Mucosa of rectum (tissue), 2 donors: ENCODE results near the gene CGA.

Experiments used
- H3K27ac ChIP-seq, 2 donors: one replicate each; pipeline ENCODE4 v1.7.0; 2013; ENCODE audit warnings: inconsistent platforms in 2 of 2, low read depth in 2 of 2, low read length in 2 of 2
- H3K27me3 ChIP-seq, 2 donors: one replicate each; pipeline ENCODE4 v1.7.0; 2013; ENCODE audit warnings: low read length in 2 of 2; ENCODE audit not compliant: control insufficient read depth in 2 of 2, insufficient read depth in 2 of 2
- H3K36me3 ChIP-seq, 2 donors: one replicate each; pipeline ENCODE4 v1.7.0; 2013; ENCODE audit warnings: low read length in 2 of 2; ENCODE audit not compliant: control insufficient read depth in 2 of 2, insufficient read depth in 2 of 2
- H3K4me1 ChIP-seq, 2 donors: one replicate each; pipeline ENCODE4 v1.7.0; 2013; ENCODE audit warnings: low read length in 2 of 2, mild to moderate bottlenecking in 1 of 2; ENCODE audit not compliant: control insufficient read depth in 2 of 2, insufficient read depth in 2 of 2
- H3K4me3 ChIP-seq, 2 donors: one replicate each; pipeline ENCODE4 v1.7.0; 2013; ENCODE audit warnings: low read length in 2 of 2
- H3K9ac ChIP-seq, 2 donors: one replicate each; pipeline ENCODE4 v1.7.0; 2013; ENCODE audit warnings: low read length in 2 of 2, low read depth in 1 of 2, mild to moderate bottlenecking in 1 of 2
- H3K9me3 ChIP-seq, 2 donors: one replicate each; pipeline ENCODE4 v1.7.0; 2013; ENCODE audit warnings: low read length in 2 of 2; ENCODE audit not compliant: control insufficient read depth in 2 of 2
- donor health status: healthy.
- donor health status: Normal muscosa, but diverticular disease.

CGA gene

DNA sequence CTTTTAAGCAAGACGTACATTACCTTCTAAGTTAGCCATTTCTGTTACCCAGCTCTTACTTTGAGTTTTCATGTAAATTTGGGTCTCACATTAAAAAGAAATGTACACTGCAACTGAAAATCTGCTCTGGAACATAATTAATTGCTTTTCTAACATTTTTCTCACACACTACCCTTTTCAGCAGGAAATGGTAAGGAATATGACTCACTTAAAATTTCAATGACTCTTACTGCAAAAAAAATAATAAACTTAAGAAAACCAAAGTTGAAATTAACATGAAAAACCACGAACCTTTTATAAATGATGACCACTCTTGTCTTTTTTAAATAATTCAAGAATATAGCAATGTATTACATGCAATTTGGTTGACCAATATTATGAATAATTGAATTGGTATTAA lies 1.3 kb downstream of the CGA start:
- H3K4me3 ChIP-seq, result no peak overlapping the region
- no peaks in the 10 kb centered on the region for H3K4me1 ChIP-seq
- H3K9ac ChIP-seq, result no peak overlapping the region
- H3K27ac ChIP-seq, result no peak overlapping the region
- H3K27me3 ChIP-seq, result no peaks in the 10 kb centered on the region
- H3K36me3 ChIP-seq, result no peaks in the 10 kb centered on the region
- no peaks in the 10 kb centered on the region for H3K9me3 ChIP-seq

GRCh38 chr6:87093199-87093598 lies 1.7 kb downstream of the CGA start:
- no peaks in the 10 kb centered on the region for H3K4me1 ChIP-seq
- H3K4me3 ChIP-seq, result no peak overlapping the region
- no peak overlapping the region for H3K9ac ChIP-seq
- no peaks in the 10 kb centered on the region for H3K9me3 ChIP-seq
- no peak overlapping the region for H3K27ac ChIP-seq
- no peaks in the 10 kb centered on the region for H3K36me3 ChIP-seq
- H3K27me3 ChIP-seq, result no peaks in the 10 kb centered on the region

- Histone ChIP-seq H3K27ac (no peak overlapping the region), H3K9me3 (no peaks in the 10 kb centered on the region), H3K36me3 (no peaks in the 10 kb centered on the region), H3K27me3 (no peaks in the 10 kb centered on the region), H3K4me3 (no peak overlapping the region), H3K9ac (no peak overlapping the region), H3K4me1 (no peaks in the 10 kb centered on the region)
Measured at GRCh38 chr6:87092435-87092834, 2.5 kb downstream of the CGA start.

- Histone ChIP-seq H3K4me3 (no peak overlapping the region), H3K9ac (no peak overlapping the region), H3K9me3 (no peaks in the 10 kb centered on the region), H3K36me3 (no peaks in the 10 kb centered on the region), H3K4me1 (no peaks in the 10 kb centered on the region), H3K27ac (no peak overlapping the region), H3K27me3 (no peaks in the 10 kb centered on the region)
Measured at GRCh38 chr6:87089135-87089534, 5.8 kb downstream of the CGA start.

DNA sequence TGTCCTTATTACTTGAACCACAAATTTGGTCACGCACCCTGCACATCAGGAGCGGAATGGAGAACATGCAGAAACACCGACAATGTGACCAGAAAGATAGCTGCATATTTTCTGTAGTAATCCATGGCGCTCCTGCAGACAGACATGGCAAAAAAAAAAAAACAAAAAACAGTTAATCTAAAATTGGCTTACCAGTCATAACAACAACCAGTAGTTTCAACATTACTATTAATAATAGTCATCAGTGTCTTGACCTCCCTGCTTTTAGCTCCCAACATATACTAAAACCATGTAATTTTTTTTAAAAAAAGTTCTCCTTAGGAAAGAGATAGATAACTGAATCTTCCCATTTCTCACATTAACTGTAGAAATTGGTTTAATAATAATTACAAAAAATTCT lies 6.8 kb downstream of the CGA start:
- Histone ChIP-seq H3K4me3 (no peak overlapping the region), H3K9ac (no peak overlapping the region)

GRCh38 chr6:87082160-87082721 lies 12.7 kb downstream of the CGA start:
- Histone ChIP-seq H3K27ac (no peak overlapping the region), H3K36me3 (no peaks in the 10 kb centered on the region), H3K4me3 (no peak overlapping the region), H3K9me3 (no peaks in the 10 kb centered on the region), H3K27me3 (no peaks in the 10 kb centered on the region), H3K4me1 (no peaks in the 10 kb centered on the region), H3K9ac (no peak overlapping the region)

More for the DNA sequence above, 6.8 kb downstream of the CGA start:
- no peaks in the 10 kb centered on the region for H3K9me3 ChIP-seq
- H3K27ac ChIP-seq, result no peak overlapping the region
- H3K27me3 ChIP-seq, result no peaks in the 10 kb centered on the region
- H3K36me3 ChIP-seq, result no peaks in the 10 kb centered on the region
- no peaks in the 10 kb centered on the region for H3K4me1 ChIP-seq

DNA sequence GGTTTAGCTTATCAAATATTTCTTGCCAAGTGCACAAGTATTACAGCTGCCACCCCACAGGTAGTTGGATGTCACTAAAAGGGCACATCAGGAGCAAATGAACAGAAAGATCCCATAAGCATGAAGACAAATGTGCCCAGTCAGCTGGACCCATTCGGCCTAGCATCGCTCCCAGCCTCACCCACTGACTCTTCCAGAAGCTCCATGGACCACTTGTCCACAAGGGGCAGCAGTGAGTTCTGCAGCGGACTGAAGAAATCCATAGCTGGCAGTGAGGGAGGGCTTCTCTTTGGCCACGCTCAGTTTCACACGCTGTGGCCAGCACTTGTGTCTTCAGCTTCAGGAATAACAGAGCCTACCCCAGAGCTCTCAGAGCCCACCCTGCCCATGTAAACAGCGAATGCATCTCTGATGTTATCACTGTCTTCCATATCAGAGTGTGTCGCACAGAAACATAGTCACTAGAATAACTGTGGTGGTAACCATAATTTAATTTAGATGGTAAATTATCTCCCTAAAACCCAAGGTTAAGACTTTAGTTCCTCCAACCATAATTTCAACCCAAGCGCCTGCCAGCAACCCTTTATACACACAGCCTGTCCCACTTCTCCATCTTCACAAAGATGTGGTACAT lies 15.8 kb downstream of the CGA start:
- Histone ChIP-seq H3K9ac (no peak overlapping the region), H3K9me3 (no peaks in the 10 kb centered on the region), H3K4me3 (no peak overlapping the region), H3K27ac (no peak overlapping the region), H3K27me3 (no peaks in the 10 kb centered on the region), H3K36me3 (no peaks in the 10 kb centered on the region), H3K4me1 (peaks cover 0 to 5% of the 10 kb centered on the region in 2 donors)

DNA sequence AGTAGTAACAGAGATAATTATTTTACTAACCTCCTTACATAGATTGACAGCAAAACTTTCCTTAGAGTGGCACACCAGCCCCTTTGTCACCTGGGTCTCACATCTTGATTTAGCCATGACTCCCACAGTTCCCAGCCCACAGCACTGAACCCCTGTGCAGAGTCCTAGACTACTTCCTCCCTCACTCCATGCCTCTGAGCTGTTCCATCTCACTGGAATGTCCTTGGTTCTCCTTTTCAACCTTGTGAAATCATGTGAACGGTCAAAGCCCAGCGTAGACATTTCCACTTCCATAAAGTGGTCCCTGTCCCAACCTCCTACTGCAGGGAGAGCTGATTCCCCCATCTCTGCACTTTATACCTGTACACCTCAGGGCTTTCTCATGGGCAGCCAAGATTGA lies 19.7 kb downstream of the CGA start:
- H3K4me3 ChIP-seq, result no peak overlapping the region
- no peak overlapping the region for H3K9ac ChIP-seq
- H3K27ac ChIP-seq, result no peak overlapping the region
- H3K4me1 ChIP-seq, result peaks cover 0 to 6% of the 10 kb centered on the region in 2 donors
- H3K9me3 ChIP-seq, result no peaks in the 10 kb centered on the region
- no peaks in the 10 kb centered on the region for H3K27me3 ChIP-seq
- H3K36me3 ChIP-seq, result no peaks in the 10 kb centered on the region

GRCh38 chr6:87074101-87074621 lies 20.7 kb downstream of the CGA start:
- Histone ChIP-seq H3K9me3 (no peaks in the 10 kb centered on the region), H3K4me3 (no peak overlapping the region), H3K36me3 (no peaks in the 10 kb centered on the region), H3K9ac (no peak overlapping the region), H3K4me1 (peaks cover 0 to 6% of the 10 kb centered on the region in 2 donors), H3K27me3 (no peaks in the 10 kb centered on the region), H3K27ac (peak overlapping the region; percentile 28 to 35)

DNA sequence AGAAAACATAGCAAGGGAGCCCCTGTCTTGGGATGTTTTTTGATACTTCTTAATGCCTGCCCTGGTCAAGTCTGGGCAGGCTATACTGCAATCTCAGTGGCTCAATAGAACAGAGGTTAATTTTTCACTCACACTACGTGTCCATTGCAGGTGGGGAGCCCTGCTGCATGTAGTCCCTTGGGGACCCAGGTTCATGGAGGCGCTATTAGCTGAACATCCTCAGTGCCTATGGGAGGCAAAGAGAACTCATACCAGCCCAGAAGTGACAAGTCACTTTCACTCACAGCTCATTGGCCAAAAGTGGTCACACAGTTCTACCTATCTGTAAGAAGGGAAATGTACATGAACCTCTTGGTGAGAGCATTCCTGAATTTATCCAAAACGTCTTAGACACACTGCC lies 23.2 kb downstream of the CGA start:
- no peak overlapping the region for H3K9ac ChIP-seq
- no peak overlapping the region for H3K4me3 ChIP-seq
- H3K27me3 ChIP-seq, result no peaks in the 10 kb centered on the region
- H3K27ac ChIP-seq, result no peak overlapping the region
- peaks cover 0 to 6% of the 10 kb centered on the region in 2 donors for H3K4me1 ChIP-seq
- H3K36me3 ChIP-seq, result no peaks in the 10 kb centered on the region
- H3K9me3 ChIP-seq, result no peaks in the 10 kb centered on the region
